NCI-H748 (cell line): Measurements from ENCODE around the gene FAM47E.
A peak's percentile ranks its signal among the peaks of the same experiment; 100 is the strongest.
"Not testable (repeated sequence)": the region's sequence is repeated elsewhere in the genome, so short reads cannot be mapped to it uniquely, and the experiment has no call there.

ENCODE experiments used
- DNase-seq: peaks from one replicate; lab custom pipeline; 2025; ENCODE audit not compliant: unreplicated experiment; lab: John Stamatoyannopoulos, UW

Gene FAM47E

GRCh38 chr4:76224171-76224570, 27.4 kb upstream of the FAM47E start:
- no peak for DNase-seq

- DNase-seq, result no peak
These were observed 25.1 kb upstream of the FAM47E start for GRCh38 chr4:76226418-76226817.

- no peak for DNase-seq
These were observed 18.8 kb upstream of the FAM47E start for GRCh38 chr4:76232681-76233080.

- no peak for DNase-seq
These were observed 18.4 kb upstream of the FAM47E start for GRCh38 chr4:76233083-76233482.

- DNase-seq, result peak; percentile 21
These were observed 18.0 kb upstream of the FAM47E start for GRCh38 chr4:76233529-76233928.

GRCh38 chr4:76233967-76234678, 17.4 kb upstream of the FAM47E start:
- DNase-seq, result peak; percentile 2

GRCh38 chr4:76234679-76235044, 16.9 kb upstream of the FAM47E start:
- DNase-seq, result no peak

GRCh38 chr4:76235407-76235806, 16.1 kb upstream of the FAM47E start:
- DNase-seq, result no peak

- DNase-seq, result peak; percentile 75
These were observed 15.6 kb upstream of the FAM47E start for GRCh38 chr4:76235915-76236314.

GRCh38 chr4:76238236-76238635, 13.3 kb upstream of the FAM47E start:
- DNase-seq, result no peak

- no peak for DNase-seq
These were observed 12.8 kb upstream of the FAM47E start for GRCh38 chr4:76238701-76239100.

GRCh38 chr4:76240236-76240635, 11.3 kb upstream of the FAM47E start:
- DNase-seq, result no peak

GRCh38 chr4:76243877-76244276, 7.6 kb upstream of the FAM47E start:
- not testable (repeated sequence) for DNase-seq

GRCh38 chr4:76246025-76246424, 5.5 kb upstream of the FAM47E start:
- peak; percentile 0 for DNase-seq

- no peak for DNase-seq
These were observed 4.7 kb upstream of the FAM47E start for GRCh38 chr4:76246852-76247251.

GRCh38 chr4:76250962-76251361, 559 bp upstream of the FAM47E start:
- peak; percentile 56 for DNase-seq

GRCh38 chr4:76252271-76252653, 741 bp downstream of the FAM47E start:
- DNase-seq, result no peak

GRCh38 chr4:76253511-76253910, 2.0 kb downstream of the FAM47E start:
- DNase-seq, result no peak

GRCh38 chr4:76256032-76256431, 4.5 kb downstream of the FAM47E start:
- DNase-seq, result no peak

GRCh38 chr4:76256968-76257367, 5.4 kb downstream of the FAM47E start:
- DNase-seq, result no peak

- DNase-seq, result no peak
These were observed 6.3 kb downstream of the FAM47E start for GRCh38 chr4:76257824-76258223.

GRCh38 chr4:76260571-76260970, 9.1 kb downstream of the FAM47E start:
- DNase-seq, result no peak

GRCh38 chr4:76265631-76266218, 14.2 kb downstream of the FAM47E start:
- no peak for DNase-seq
